ENCODE results near the gene GLIS1.

The GLIS1 gene

GRCh38 chr1:53461323-53462044 is 277.5 kb downstream of the GLIS1 start:
- no peak for TF ChIP-seq MAX (IDR thresholded peaks at IDR 0.05; ENCODE audit: low read depth, low read length)
- TF ChIP-seq CTCF (IDR thresholded peaks at IDR 0.05; ENCODE audit: low read depth, low read length): no peak
- no peak for TF ChIP-seq POLR2A (IDR thresholded peaks at IDR 0.05; ENCODE audit: extremely low read depth, insufficient read length)
- no peak for TF ChIP-seq MYC (IDR thresholded peaks at IDR 0.05; ENCODE audit: low read depth, low read length)
- DNase-seq (ENCODE audit: low read depth): no peak
- no peak overlapping the region for H3K4me3 ChIP-seq (ENCODE audit: low read depth, low read length)

DNA sequence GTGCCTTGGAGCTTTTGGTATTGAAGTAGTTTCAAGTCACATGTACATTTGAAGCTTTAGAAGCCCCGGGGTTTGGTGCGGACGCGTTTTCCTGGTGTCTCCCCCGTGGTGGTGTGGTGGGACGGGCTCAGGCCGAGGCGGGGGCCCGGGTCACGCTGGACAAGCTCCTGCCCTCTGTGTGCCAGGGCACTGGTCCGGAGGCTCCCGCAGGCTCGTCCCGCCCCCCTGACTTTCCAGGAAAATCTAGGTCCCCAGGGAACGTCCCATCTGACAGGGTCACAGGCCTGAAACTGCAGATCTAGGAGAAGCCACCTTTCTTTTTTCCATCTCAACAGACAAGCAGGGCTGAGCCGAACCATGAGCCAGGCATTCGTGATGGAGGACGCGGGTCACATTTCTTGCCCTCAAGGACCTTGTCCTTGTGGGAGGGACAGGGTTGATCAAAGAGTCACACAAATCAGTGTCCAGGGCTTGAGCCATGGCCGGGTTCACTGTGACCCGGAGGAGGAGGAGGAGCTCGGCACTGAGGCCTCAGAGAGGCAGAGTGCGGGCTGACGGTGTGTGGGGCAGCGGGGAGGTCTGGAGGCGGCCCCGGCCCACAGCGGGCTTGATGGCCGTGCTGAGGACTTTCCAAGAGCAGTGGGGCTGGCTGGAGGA is 278.2 kb downstream of the GLIS1 start:
- no peak overlapping the region for H3K4me3 ChIP-seq (ENCODE audit: low read depth, low read length)
- TF ChIP-seq CTCF (IDR thresholded peaks at IDR 0.05; ENCODE audit: low read depth, low read length): no peak

DNA sequence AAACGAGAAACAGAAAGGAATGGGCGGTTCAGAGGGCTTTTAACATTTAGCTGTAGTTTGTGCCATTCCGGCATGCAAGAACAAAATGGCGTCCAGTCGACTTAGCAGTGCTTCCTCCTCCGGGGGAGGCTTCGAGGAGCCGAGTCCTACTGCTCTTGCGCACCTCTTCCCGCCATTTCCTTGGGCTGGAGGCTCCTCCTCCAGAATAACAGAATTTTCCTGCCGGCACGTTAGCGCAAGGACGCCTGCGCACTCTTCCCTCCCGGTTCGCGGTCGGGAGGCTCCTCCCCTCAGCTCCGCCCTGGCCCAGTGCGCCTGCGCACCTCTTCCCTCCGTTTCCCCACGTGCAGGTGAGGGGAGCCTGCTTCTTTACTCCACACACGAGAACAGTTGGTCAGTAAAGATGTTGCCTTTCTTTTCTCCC is 278.7 kb downstream of the GLIS1 start:
- no peak overlapping the region for H3K4me3 ChIP-seq (ENCODE audit: low read depth, low read length)
- no peak for TF ChIP-seq MYC (IDR thresholded peaks at IDR 0.05; ENCODE audit: low read depth, low read length)
- no peak for TF ChIP-seq MAX (IDR thresholded peaks at IDR 0.05; ENCODE audit: low read depth, low read length)
- no peak for TF ChIP-seq CTCF (IDR thresholded peaks at IDR 0.05; ENCODE audit: low read depth, low read length)
- TF ChIP-seq POLR2A (IDR thresholded peaks at IDR 0.05; ENCODE audit: extremely low read depth, insufficient read length): no peak
- DNase-seq (ENCODE audit: low read depth): no peak

More for the DNA sequence above, 278.2 kb downstream of the GLIS1 start:
- no peak for DNase-seq (ENCODE audit: low read depth)

GRCh38 chr1:53459321-53460175 is 279.4 kb downstream of the GLIS1 start, which contains the start of gene DMRTB1:
Gene DMRTB1, plus strand, starts transcription at chr1:53459399. Its CDS starts 55 bp downstream, at chr1:53459454.
- no peak for TF ChIP-seq MAX (IDR thresholded peaks at IDR 0.05; ENCODE audit: low read depth, low read length)
- TF ChIP-seq MYC (IDR thresholded peaks at IDR 0.05; ENCODE audit: low read depth, low read length): no peak
- TF ChIP-seq CTCF (IDR thresholded peaks at IDR 0.05; ENCODE audit: low read depth, low read length): no peak
- no peak for TF ChIP-seq POLR2A (IDR thresholded peaks at IDR 0.05; ENCODE audit: extremely low read depth, insufficient read length)
- no peak for DNase-seq (ENCODE audit: low read depth)
- no peak within 1 kb of the TSS for H3K4me3 ChIP-seq (ENCODE audit: low read depth, low read length)

DNA sequence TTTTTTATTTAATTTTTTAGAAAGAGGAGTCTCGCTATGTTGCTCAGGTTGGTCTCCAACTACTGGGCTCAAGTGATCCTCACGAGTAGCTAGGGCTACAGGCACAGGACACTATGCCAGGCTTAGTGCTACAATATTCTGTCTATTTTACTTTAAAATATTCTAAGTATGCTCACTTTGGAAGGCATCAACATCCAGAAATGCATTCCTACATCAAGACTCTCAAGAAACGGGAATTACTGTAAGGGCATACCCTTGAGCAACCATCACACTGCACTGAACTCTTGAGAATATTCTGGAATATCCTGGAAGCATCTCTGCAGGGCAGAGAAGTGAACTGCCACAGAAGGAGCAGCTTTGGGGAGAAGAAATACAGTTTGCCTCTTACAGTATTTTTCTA is 280.3 kb downstream of the GLIS1 start:
- TF ChIP-seq MYC (IDR thresholded peaks at IDR 0.05; ENCODE audit: low read depth, low read length) (no peak), MAX (IDR thresholded peaks at IDR 0.05; ENCODE audit: low read depth, low read length) (no peak), POLR2A (IDR thresholded peaks at IDR 0.05; ENCODE audit: extremely low read depth, insufficient read length) (no peak), CTCF (IDR thresholded peaks at IDR 0.05; ENCODE audit: low read depth, low read length) (no peak)
- no peak overlapping the region for H3K4me3 ChIP-seq (ENCODE audit: low read depth, low read length)
- no peak for DNase-seq (ENCODE audit: low read depth)

Data from NB4 (cell line).